ENCODE results near the gene METTL2A. TPM values are rescaled to one million over a fixed set of nuclear protein-coding genes. Genes with fewer than 3 reads are reported as not detected.
"Not testable (repeated sequence)": the region's sequence is repeated elsewhere in the genome, so short reads cannot be mapped to it uniquely, and the experiment has no call there.

Gene METTL2A
- total RNA-seq, 4 donors from 2014 or later = 11.9 to 16.2 (median 12.5) TPM

GRCh38 chr17:62470666-62471379 lies 47.1 kb downstream of the METTL2A start:
- H3K27me3 ChIP-seq; H3K4me3 ChIP-seq; intact Hi-C loops (cut with DNase I; ENCODE audit: low total_unique reads); H3K9me3 ChIP-seq; in situ Hi-C loops (cut with MboI; ENCODE audit: low sequenced_read_pairs in 4 of 4); H3K4me1 ChIP-seq; H3K27ac ChIP-seq; H3K36me3 ChIP-seq: not testable (repeated sequence)
- peak; percentile 18 to 54 for DNase-seq
- peak; percentile 62 to 65 for ATAC-seq

GRCh38 chr17:62471380-62471880 lies 47.7 kb downstream of the METTL2A start:
- intact Hi-C loops (cut with DNase I; ENCODE audit: low total_unique reads); H3K27ac ChIP-seq: not testable (repeated sequence)

GRCh38 chr17:62473030-62473982 lies 49.6 kb downstream of the METTL2A start:
- H3K27me3 ChIP-seq; H3K9me3 ChIP-seq; in situ Hi-C loops (cut with MboI; ENCODE audit: low sequenced_read_pairs in 4 of 4); H3K27ac ChIP-seq; H3K36me3 ChIP-seq; H3K4me3 ChIP-seq; ATAC-seq; intact Hi-C loops (cut with DNase I; ENCODE audit: low total_unique reads); H3K4me1 ChIP-seq; DNase-seq: not testable (repeated sequence)

More at GRCh38 chr17:62471380-62471880, 47.7 kb downstream of the METTL2A start:
- H3K27me3 ChIP-seq; H3K4me1 ChIP-seq; H3K36me3 ChIP-seq; H3K4me3 ChIP-seq; DNase-seq; ATAC-seq; in situ Hi-C loops (cut with MboI; ENCODE audit: low sequenced_read_pairs in 4 of 4); H3K9me3 ChIP-seq: not testable (repeated sequence)

GRCh38 chr17:62477111-62477510 lies 53.4 kb downstream of the METTL2A start:
- DNase-seq; H3K9me3 ChIP-seq; in situ Hi-C loops (cut with MboI; ENCODE audit: low sequenced_read_pairs in 4 of 4); ATAC-seq; H3K36me3 ChIP-seq; H3K27me3 ChIP-seq: not testable (repeated sequence)
- H3K4me3 ChIP-seq = peak overlapping the region in 2 of 4 donors; percentile 75 to 85
- H3K4me1 ChIP-seq = peaks cover 19 to 25% of the 10 kb centered on the region in 2 donors
- H3K27ac ChIP-seq = peak overlapping the region in 2 of 4 donors; percentile 91 to 96
- intact Hi-C loops (cut with DNase I; ENCODE audit: low total_unique reads) = loop anchor here (5.0 kb wide), 1 partner anchor 410 kb away; the partner anchor contains the start of gene MED13

GRCh38 chr17:62477718-62478408 lies 54.2 kb downstream of the METTL2A start:
- H3K36me3 ChIP-seq; in situ Hi-C loops (cut with MboI; ENCODE audit: low sequenced_read_pairs in 4 of 4); H3K9me3 ChIP-seq; H3K27me3 ChIP-seq: not testable (repeated sequence)
- DNase-seq (peak in 1 of 2 donors; percentile 21), ATAC-seq (peak; percentile 24 to 43)
- Histone ChIP-seq H3K4me1 (peaks cover 19 to 28% of the 10 kb centered on the region in 2 donors), H3K4me3 (peak overlapping the region; percentile 70 to 85 (median 74)), H3K27ac (peak overlapping the region; percentile 84 to 96 (median 90))
- TF ChIP-seq CTCF (IDR thresholded peaks at IDR 0.05 in 4 of 5, conservative IDR thresholded peaks at IDR 0.05 in 1 of 5) = peak in 1 of 5 experiments; percentile 6
- intact Hi-C loops (cut with DNase I; ENCODE audit: low total_unique reads) = loop anchor here (5.0 kb wide), 1 partner anchor 411 kb away; the partner anchor contains the start of gene MED13

- in situ Hi-C loops (cut with MboI; ENCODE audit: low sequenced_read_pairs in 4 of 4) = no loop called here
- ATAC-seq (peak; percentile 82 to 83), DNase-seq (peak; percentile 55 to 60)
- intact Hi-C loops (cut with DNase I; ENCODE audit: low total_unique reads) = loop anchor here (5.0 kb wide), 1 partner anchor 411 kb away; the partner anchor contains the start of gene MED13
- H3K27ac ChIP-seq = peak within 1 kb of the TSS; percentile 84 to 96 (median 90)
- H3K9me3 ChIP-seq = no peaks in the 10 kb centered on the region
- H3K27me3 ChIP-seq = no peaks in the 10 kb centered on the region
- TF ChIP-seq CTCF (IDR thresholded peaks at IDR 0.05 in 4 of 5, conservative IDR thresholded peaks at IDR 0.05 in 1 of 5) (no peak), POLR2A (IDR thresholded peaks at IDR 0.05) (peak in 1 of 2 donors; percentile 41)
- H3K36me3 ChIP-seq = peaks cover 0 to 9% of the 10 kb centered on the region in 2 donors
- H3K4me1 ChIP-seq = peaks cover 19 to 29% of the 10 kb centered on the region in 2 donors
- peak within 1 kb of the TSS; percentile 73 to 87 (median 80) for H3K4me3 ChIP-seq
These were observed 54.8 kb downstream of the METTL2A start, which contains the start of gene TLK2 for GRCh38 chr17:62478424-62478879. TLK2 (plus strand) TSS chr17:62478825; CDS start chr17:62481126, 2,301 bp downstream.

Data from gastrocnemius medialis (tissue), 4 donors.